HG02763 (cell line): Measurements from ENCODE around the gene CZIB.
"Not testable (repeated sequence)": the region's sequence is repeated elsewhere in the genome, so short reads cannot be mapped to it uniquely, and the experiment has no call there.

ENCODE experiments used
- ATAC-seq: cut with Tn5 transposase; IDR thresholded peaks from one replicate; pipeline ENCODE4 v1.9.1; 2021; ENCODE audit warnings: mild to moderate bottlenecking, moderate library complexity; ENCODE audit not compliant: unreplicated experiment

The CZIB gene

GRCh38 chr1:53189061-53189460, 31.4 kb downstream of the CZIB start:
- no peak for ATAC-seq

- no peak for ATAC-seq
These were observed 32.3 kb downstream of the CZIB start for GRCh38 chr1:53188099-53188498.

- no peak for ATAC-seq
These were observed 33.0 kb downstream of the CZIB start for GRCh38 chr1:53187401-53187800.

- no peak for ATAC-seq
These were observed 33.9 kb downstream of the CZIB start for GRCh38 chr1:53186533-53186932.

- not testable (repeated sequence) for ATAC-seq
These were observed 34.5 kb downstream of the CZIB start for GRCh38 chr1:53185955-53186297.

GRCh38 chr1:53183095-53183990, 37.1 kb downstream of the CZIB start:
- no peak for ATAC-seq

DNA sequence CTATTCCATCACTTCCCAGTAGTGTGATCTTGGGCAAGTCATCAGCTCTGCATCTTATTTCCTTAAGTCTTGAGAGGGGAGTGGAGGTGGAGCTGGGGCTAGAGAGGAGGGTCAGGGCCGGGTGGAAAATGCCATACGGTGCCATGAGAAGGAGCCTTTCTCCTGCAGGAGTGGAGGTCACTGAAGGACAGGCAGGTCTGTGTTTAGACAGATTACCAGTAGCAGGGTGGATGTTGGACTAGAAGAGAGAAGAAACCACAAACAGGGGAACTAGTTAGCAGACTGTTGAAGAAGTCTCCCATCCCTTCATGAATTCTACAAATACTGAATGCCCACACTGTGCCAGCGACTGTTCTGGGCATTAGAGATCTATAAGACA, 37.7 kb downstream of the CZIB start:
- no peak for ATAC-seq

GRCh38 chr1:53182111-53182593, 38.3 kb downstream of the CZIB start:
- no peak for ATAC-seq

GRCh38 chr1:53180951-53181350, 39.5 kb downstream of the CZIB start:
- no peak for ATAC-seq

DNA sequence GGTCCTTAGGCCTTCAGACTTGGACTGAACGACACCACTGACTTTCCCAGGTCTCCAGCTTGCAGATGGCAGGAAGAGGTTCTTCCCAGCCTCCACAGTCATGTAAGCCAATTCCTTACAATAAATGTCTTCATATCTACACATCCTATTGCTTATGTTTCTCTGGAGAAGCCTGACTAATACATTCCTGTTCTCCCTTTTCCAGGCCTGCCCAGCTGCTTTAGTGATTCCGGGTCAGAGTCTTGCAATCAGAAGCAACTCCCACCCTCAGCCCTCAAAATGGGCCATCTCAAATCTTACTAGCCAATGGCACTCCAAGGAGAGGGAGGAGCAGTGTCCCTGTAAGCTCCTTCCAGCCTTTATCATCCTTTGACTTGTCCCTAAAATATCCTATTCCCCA, 40.2 kb downstream of the CZIB start:
- no peak for ATAC-seq

DNA sequence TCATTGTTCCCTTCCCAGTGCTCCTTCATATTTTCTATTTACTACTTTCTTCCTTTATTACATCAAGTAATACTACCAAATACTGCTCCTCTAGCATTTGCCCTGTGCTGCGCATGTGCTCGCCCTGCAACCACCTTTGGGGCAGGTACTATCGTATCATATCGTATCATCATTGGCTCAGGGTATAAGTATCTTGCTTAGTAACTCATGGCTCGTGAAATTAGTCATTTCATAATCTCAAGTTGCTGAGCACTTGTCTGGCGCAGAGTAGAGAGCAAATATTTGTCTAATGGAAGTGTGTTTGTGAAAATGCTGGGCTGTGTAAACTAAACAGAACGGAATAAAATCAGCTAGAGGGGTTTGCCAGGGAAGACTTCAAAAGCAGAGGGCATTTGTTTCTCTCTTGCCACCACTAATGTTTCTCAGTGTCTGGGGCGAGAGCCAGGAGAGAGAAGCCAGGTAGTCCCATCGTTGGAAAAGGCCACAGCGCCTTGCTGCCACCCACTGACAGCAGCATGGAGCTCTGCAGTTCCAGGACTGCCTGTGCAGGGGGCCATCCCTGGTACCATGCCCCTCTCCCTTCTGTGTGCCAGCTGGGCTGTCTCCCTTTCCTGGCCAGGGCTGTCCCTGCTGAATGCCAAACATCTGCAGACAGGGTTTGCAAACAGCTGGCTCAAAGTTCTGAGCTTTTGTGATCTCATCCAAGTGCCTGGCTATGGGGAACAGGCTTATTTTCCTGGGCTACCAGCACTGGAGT, 43.8 kb downstream of the CZIB start:
- no peak for ATAC-seq

GRCh38 chr1:53174971-53175913, 45.2 kb downstream of the CZIB start:
- no peak for ATAC-seq

DNA sequence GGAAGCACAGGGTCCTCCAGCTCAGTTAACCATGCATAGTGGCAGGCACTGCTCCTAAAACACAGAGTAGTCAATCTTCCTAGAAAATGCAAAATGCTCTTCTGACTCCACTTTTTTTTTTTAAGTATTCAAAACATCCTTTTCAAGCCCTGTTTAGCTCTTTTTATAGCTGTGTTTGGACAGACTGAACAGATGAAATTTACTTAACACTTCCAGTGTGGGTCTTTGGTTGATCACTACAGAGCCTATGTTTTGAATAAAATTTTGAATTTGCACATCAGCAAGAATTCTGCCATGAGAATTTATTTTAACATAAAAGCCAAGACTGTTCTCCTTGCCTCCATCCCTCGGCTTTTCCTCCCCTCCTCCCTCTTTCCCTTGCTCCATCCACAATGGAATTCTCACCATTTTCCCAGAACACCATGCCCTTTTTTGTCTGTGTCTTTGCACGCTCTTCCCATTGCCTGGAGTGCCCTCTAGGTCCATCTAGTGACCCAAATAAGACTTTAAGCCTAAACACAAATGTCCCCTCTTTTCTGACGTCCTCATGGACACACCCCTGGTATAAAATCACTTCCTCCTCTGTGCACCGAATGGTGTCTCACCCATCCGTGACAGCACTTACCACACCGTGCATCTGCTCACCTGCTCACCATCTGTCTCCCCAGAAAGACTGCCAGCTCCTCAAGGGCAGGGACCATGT, 47.9 kb downstream of the CZIB start:
- no peak for ATAC-seq

GRCh38 chr1:53166912-53167311, 53.5 kb downstream of the CZIB start:
- ATAC-seq: no peak

DNA sequence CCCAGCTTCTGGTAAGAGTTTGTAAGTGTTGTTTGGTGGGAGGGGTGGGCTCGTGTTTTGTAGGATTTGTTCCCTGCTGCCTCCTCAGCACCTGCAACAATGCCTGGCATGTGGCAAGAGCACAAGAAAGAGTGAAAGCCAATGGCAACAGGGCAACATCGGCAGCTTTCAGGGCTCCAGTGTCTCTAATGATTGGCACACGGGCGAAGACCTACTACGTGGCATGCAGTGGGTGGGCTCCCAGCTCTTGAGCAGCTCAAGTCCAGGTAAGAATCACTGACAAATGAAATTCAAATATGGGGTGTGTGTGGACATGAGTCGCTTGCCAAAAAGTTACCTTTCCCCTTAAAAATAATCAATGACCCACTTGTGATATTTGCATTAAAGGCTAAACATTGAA, 54.1 kb downstream of the CZIB start:
- ATAC-seq: no peak

DNA sequence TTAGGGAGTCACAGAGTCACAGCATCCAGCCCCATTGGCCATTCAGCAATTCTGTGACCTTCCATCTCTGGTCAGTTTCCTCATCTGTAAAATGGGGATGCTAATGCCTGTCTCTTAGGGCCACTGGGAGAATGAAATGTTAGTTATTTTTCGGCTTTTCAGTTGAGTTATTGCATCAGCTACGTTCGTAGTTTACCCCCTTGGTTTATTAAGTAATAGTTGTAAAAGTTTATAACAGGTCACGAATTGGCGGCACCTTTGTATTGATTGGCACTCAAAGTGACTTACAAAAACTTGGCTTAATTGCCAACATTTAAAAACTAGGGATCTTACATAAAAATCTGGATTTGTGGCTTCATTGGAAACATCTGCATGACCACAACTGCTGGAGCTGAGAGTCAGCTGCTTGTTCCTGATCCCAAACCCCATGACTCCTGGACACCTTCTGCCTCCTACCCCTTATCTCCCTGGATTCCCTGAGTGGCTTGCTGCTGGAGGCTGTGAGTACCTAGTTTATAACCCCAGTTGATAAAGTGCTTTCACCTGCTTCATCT, 54.9 kb downstream of the CZIB start:
- no peak for ATAC-seq
